Peyer's patch (tissue), 4 donors: ENCODE measurements around the gene TMEM163. TPM values are rescaled to one million over a fixed set of nuclear protein-coding genes. Genes with fewer than 3 reads are reported as not detected.
A peak's percentile ranks its signal among the peaks of the same experiment; 100 is the strongest.
"Not testable (repeated sequence)": the region's sequence is repeated elsewhere in the genome, so short reads cannot be mapped to it uniquely, and the experiment has no call there.

Experiments
- DNase-seq, 3 donors: peaks; one replicate each; pipeline ENCODE4 v3.0.0-alpha.2; 2017 to 2019
- H3K27ac ChIP-seq, 4 donors: fragments of 200-600 bp; sonication (generic); one replicate each; pipeline ENCODE4 v1.5.1; 2016 to 2019
- H3K27me3 ChIP-seq, 2 donors: fragments of 200-600 bp; sonication (generic); one replicate each; pipeline ENCODE4 v1.5.1; 2019
- H3K36me3 ChIP-seq, 3 donors: fragments of 200-600 bp; sonication (generic); one replicate each; pipeline ENCODE4 v1.5.1; 2016 to 2019
- H3K4me1 ChIP-seq, 4 donors: fragments of 200-600 bp; sonication (generic); one replicate each; pipeline ENCODE4 v1.5.1; 2016 to 2019
- H3K4me3 ChIP-seq, 4 donors: fragments of 200-600 bp; sonication (generic); 1 replicate in 3 of 4; 2 replicates in 1 of 4; pipeline ENCODE4 v1.5.1; 2016 to 2019; ENCODE audit warnings: mild to moderate bottlenecking in 1 of 4
- H3K9me3 ChIP-seq, 4 donors: fragments of 200-600 bp; sonication (generic); one replicate each; pipeline ENCODE4 v1.5.1; 2016 to 2019; ENCODE audit warnings: mild to moderate bottlenecking in 1 of 4
- POLR2A ChIP-seq, 2 donors: fragments of 450-650 bp; IDR thresholded peaks; one replicate each; pipeline ENCODE4 v1.5.1; 2017; ENCODE audit warnings: antibody characterized with exemption in 2 of 2, mild to moderate bottlenecking in 2 of 2, moderate library complexity in 2 of 2
- total RNA-seq, 4 donors: library from RNA; depleted of rRNA; stranded (reverse); fragments of >200 nt; gene quantifications; one replicate each; pipeline ENCODE4 v1.1.0, GENCODE V29; 2016
- TF ChIP-seq, protein P1 (sequence below), 6 experiments: fragments of 450-650 bp in 4 of 6; fragments of 200-600 bp in 2 of 6; sonication (generic) in 1 of 6; IDR thresholded peaks; one replicate each; pipeline ENCODE4 v1.5.1; 2017 to 2019; ENCODE audit warnings: antibody characterized with exemption in 6 of 6, mild to moderate bottlenecking in 3 of 6, moderate library complexity in 1 of 6

The TMEM163 gene
- total RNA-seq, 4 donors from 2014 or later = 1.7 TPM; not detected in 3

DNA sequence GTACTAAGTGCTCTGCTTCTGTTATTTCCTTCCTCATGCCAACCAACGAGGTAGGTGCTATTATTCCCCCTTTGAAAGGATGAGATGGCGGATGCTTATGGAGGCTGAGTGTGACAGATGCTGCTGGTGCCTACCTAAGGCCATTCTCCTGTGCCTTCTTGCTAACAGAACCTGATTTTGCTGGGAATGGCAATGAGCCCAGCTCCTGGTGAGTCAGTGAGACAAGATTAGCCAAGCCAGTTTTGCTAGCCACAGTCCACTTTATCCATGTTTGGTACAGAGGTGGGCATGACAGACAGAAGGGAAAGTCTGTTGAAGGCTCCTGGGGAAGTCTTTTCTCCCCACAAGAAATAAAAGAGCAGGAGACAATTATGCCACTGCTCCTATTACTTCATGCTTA lies 43.7 kb upstream of the TMEM163 start:
- no peak for DNase-seq
- H3K27ac ChIP-seq = no peak overlapping the region
- no peaks in the 10 kb centered on the region for H3K27me3 ChIP-seq
- no peaks in the 10 kb centered on the region for H3K36me3 ChIP-seq
- H3K9me3 ChIP-seq = no peaks in the 10 kb centered on the region
- TF ChIP-seq, protein P1, sequence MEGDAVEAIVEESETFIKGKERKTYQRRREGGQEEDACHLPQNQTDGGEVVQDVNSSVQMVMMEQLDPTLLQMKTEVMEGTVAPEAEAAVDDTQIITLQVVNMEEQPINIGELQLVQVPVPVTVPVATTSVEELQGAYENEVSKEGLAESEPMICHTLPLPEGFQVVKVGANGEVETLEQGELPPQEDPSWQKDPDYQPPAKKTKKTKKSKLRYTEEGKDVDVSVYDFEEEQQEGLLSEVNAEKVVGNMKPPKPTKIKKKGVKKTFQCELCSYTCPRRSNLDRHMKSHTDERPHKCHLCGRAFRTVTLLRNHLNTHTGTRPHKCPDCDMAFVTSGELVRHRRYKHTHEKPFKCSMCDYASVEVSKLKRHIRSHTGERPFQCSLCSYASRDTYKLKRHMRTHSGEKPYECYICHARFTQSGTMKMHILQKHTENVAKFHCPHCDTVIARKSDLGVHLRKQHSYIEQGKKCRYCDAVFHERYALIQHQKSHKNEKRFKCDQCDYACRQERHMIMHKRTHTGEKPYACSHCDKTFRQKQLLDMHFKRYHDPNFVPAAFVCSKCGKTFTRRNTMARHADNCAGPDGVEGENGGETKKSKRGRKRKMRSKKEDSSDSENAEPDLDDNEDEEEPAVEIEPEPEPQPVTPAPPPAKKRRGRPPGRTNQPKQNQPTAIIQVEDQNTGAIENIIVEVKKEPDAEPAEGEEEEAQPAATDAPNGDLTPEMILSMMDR (IDR thresholded peaks at IDR 0.05) = no peak
- no peak for TF ChIP-seq POLR2A (IDR thresholded peaks at IDR 0.05)
- no peak overlapping the region for H3K4me3 ChIP-seq
- H3K4me1 ChIP-seq = no peaks in the 10 kb centered on the region

DNA sequence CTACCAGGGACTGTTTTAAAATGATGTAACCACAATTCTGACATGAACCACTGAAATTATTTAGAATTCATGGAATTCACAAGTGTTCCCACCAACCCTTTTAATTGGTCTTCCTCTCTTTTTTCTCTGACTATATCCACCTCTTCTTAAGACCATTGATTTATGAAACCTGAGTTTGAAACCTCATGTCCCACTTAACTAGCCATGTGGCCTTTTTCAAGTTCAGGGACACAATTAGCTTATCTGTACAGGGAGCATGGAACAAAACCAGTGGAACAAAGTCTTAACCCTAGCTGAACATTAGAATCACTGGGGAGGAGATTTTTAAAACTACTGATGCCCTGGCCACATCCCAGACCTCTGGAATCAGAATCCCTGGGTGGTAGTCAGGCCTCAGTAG lies 41.6 kb upstream of the TMEM163 start:
- H3K27me3 ChIP-seq = no peaks in the 10 kb centered on the region

DNA sequence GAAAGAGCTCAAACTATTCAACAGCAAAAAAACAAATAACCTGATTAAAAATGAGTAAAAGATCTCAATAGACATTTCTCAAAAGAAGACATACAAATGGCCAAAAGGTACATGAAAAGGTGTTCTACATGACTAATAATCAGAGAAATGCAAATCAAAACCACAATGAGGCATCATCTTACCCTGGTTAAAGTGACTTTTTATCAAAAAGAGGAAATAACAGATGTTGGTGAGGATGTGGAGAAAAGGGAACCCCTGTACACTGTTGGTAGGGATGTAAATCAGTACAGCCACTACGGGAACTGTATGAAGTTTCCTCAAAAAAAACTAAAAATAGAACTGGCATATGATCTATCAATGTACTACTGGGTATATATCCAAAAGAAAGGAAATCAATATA lies 39.8 kb upstream of the TMEM163 start:
- TF ChIP-seq POLR2A (IDR thresholded peaks at IDR 0.05) = no peak
- TF ChIP-seq, protein P1 (IDR thresholded peaks at IDR 0.05) = no peak
- no peaks in the 10 kb centered on the region for H3K36me3 ChIP-seq
- H3K4me1 ChIP-seq = no peaks in the 10 kb centered on the region
- no peaks in the 10 kb centered on the region for H3K9me3 ChIP-seq
- H3K4me3 ChIP-seq = no peak overlapping the region
- H3K27me3 ChIP-seq = no peaks in the 10 kb centered on the region
- no peak overlapping the region for H3K27ac ChIP-seq
- no peak for DNase-seq

More for the DNA sequence above, 41.6 kb upstream of the TMEM163 start:
- no peak for TF ChIP-seq POLR2A (IDR thresholded peaks at IDR 0.05)
- TF ChIP-seq, protein P1 (IDR thresholded peaks at IDR 0.05) = no peak
- Histone ChIP-seq H3K9me3 (no peaks in the 10 kb centered on the region), H3K27ac (no peak overlapping the region), H3K36me3 (no peaks in the 10 kb centered on the region), H3K4me1 (no peaks in the 10 kb centered on the region), H3K4me3 (no peak overlapping the region)
- no peak for DNase-seq

DNA sequence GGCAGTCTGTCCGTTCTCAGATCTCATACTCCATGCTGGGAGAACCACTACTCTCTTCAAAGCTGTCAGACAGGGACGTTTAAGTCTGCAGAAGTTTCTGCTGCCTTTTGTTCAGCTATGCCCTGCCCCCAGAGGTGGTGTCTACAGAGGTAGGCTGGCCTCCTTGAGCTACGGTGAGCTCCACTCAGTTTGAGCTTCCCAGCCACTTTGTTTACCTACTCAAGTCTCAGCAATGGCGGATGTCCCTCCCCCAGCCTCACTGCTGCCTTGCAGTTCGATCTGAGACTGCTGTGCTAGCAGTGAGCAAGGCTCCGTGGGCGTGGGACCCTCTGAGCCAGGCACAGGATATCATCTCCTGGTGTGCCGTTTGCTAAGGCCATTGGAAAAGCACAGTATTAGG lies 33.2 kb upstream of the TMEM163 start:
- not testable (repeated sequence) for H3K27me3 ChIP-seq, H3K4me1 ChIP-seq, DNase-seq, H3K4me3 ChIP-seq, H3K36me3 ChIP-seq, H3K27ac ChIP-seq, H3K9me3 ChIP-seq

DNA sequence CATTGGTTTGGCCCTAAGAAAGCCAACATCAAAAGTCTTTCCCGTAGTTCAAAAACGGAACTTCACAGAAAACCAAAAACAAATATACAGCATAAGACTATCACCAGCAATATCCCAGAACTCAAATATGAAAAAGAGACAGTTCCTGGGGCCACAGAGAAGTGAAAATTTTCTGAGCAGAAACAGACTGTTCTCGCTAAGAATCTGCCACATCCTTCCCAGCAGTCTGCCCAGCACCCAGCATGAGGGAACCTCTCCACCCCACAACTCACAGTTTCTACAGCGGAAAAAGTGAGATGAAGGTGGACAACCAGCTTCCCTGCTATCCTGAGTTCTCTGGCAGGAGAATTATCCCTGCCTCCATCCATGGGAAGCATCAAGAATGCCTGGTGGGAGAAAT lies 26.7 kb upstream of the TMEM163 start:
- DNase-seq = no peak
- Histone ChIP-seq H3K4me1 (no peaks in the 10 kb centered on the region), H3K4me3 (no peak overlapping the region), H3K27ac (peak overlapping the region in 1 of 4 donors; percentile 8), H3K27me3 (no peaks in the 10 kb centered on the region), H3K9me3 (no peaks in the 10 kb centered on the region), H3K36me3 (no peaks in the 10 kb centered on the region)
- TF ChIP-seq POLR2A (IDR thresholded peaks at IDR 0.05) = no peak
- TF ChIP-seq, protein P1 (IDR thresholded peaks at IDR 0.05) = no peak

GRCh38 chr2:134745023-134745422 lies 26.2 kb upstream of the TMEM163 start:
- H3K27ac ChIP-seq = peak overlapping the region in 1 of 4 donors; percentile 8
- H3K4me3 ChIP-seq = no peak overlapping the region
- no peak for DNase-seq

More at GRCh38 chr2:134745023-134745422, 26.2 kb upstream of the TMEM163 start:
- TF ChIP-seq, protein P1 (IDR thresholded peaks at IDR 0.05) = no peak
- TF ChIP-seq POLR2A (IDR thresholded peaks at IDR 0.05) = no peak
- no peaks in the 10 kb centered on the region for H3K36me3 ChIP-seq
- H3K27me3 ChIP-seq = no peaks in the 10 kb centered on the region
- no peaks in the 10 kb centered on the region for H3K4me1 ChIP-seq
- H3K9me3 ChIP-seq = no peaks in the 10 kb centered on the region
